ENCODE data around the gene PKP4.

Gene PKP4

GRCh38 chr2:158498749-158499136, 42.0 kb downstream of the PKP4 start:
- no peak for DNase-seq

- DNase-seq = no peak
Observed at GRCh38 chr2:158499383-158499782, 42.6 kb downstream of the PKP4 start.

GRCh38 chr2:158500333-158500732, 43.6 kb downstream of the PKP4 start:
- DNase-seq = no peak

GRCh38 chr2:158501301-158501700, 44.5 kb downstream of the PKP4 start:
- DNase-seq = no peak

GRCh38 chr2:158502974-158503373, 46.2 kb downstream of the PKP4 start:
- DNase-seq = no peak

GRCh38 chr2:158504088-158504487, 47.3 kb downstream of the PKP4 start:
- no peak for DNase-seq

- DNase-seq = no peak
Observed at GRCh38 chr2:158505448-158505934, 48.7 kb downstream of the PKP4 start.

- no peak for DNase-seq
Observed at GRCh38 chr2:158507141-158507540, 50.4 kb downstream of the PKP4 start.

GRCh38 chr2:158507679-158508078, 50.9 kb downstream of the PKP4 start:
- no peak for DNase-seq

- DNase-seq = no peak
Observed at GRCh38 chr2:158509928-158510797, 53.4 kb downstream of the PKP4 start.

- DNase-seq = no peak
Observed at GRCh38 chr2:158510887-158511286, 54.1 kb downstream of the PKP4 start.

- no peak for DNase-seq
Observed at GRCh38 chr2:158511706-158512105, 55.0 kb downstream of the PKP4 start.

- DNase-seq = no peak
Observed at GRCh38 chr2:158512323-158512722, 55.6 kb downstream of the PKP4 start.

GRCh38 chr2:158513841-158514240, 57.1 kb downstream of the PKP4 start:
- DNase-seq = no peak

GRCh38 chr2:158518084-158518483, 61.3 kb downstream of the PKP4 start:
- no peak for DNase-seq

- DNase-seq = no peak
Observed at GRCh38 chr2:158519481-158519880, 62.7 kb downstream of the PKP4 start.

- DNase-seq = no peak
Observed at GRCh38 chr2:158529379-158530259, 72.9 kb downstream of the PKP4 start.

- DNase-seq = no peak
Observed at GRCh38 chr2:158530829-158531228, 74.1 kb downstream of the PKP4 start.

GRCh38 chr2:158533009-158533408, 76.3 kb downstream of the PKP4 start:
- no peak for DNase-seq

GRCh38 chr2:158539176-158540005, 82.6 kb downstream of the PKP4 start:
- no peak for DNase-seq

- DNase-seq = no peak
Observed at GRCh38 chr2:158542577-158542976, 85.8 kb downstream of the PKP4 start.

- DNase-seq = no peak
Observed at GRCh38 chr2:158543957-158544356, 87.2 kb downstream of the PKP4 start.

GRCh38 chr2:158544998-158545397, 88.2 kb downstream of the PKP4 start:
- DNase-seq = no peak
